Camera-type eye (tissue), 1 donor: ENCODE data around the gene NAALADL2. TPM values are rescaled to one million over a fixed set of nuclear protein-coding genes. Genes with fewer than 3 reads are reported as not detected.

ENCODE experiments used
- total RNA-seq: library from RNA; depleted of rRNA; stranded (reverse); fragments of >200 nt; gene quantifications from one replicate; pipeline ENCODE4 v1.2.3, GENCODE V29; 2014

NAALADL2 gene
- total RNA-seq, result 43.9 TPM

GRCh38 chr3:174859114-174859735 is at the start of gene NAALADL2:
Gene NAALADL2, plus strand, starts transcription at chr3:174859334.

